NT2/D1 (cell line): Measurements from ENCODE around the gene RBM39.

ENCODE experiments used
- SUZ12 ChIP-seq: IDR thresholded peaks from 2 replicates; pipeline ENCODE4 v1.6.1; 2011; ENCODE audit not compliant: insufficient read length, insufficient read depth; ENCODE audit errors: extremely low read depth
- YY1 ChIP-seq: IDR thresholded peaks from 2 replicates; pipeline ENCODE4 v1.6.1; 2011; ENCODE audit not compliant: insufficient read length, insufficient read depth
- ZNF274 ChIP-seq: IDR thresholded peaks from 2 replicates; pipeline ENCODE4 v1.6.1; 2011; ENCODE audit warnings: mild to moderate bottlenecking, low read depth, low read length

GRCh38 chr20:35695978-35696377 lies 46.1 kb downstream of the RBM39 start:
- TF ChIP-seq YY1 (no peak), ZNF274 (no peak), SUZ12 (no peak)
